Kidney epithelial cell (primary cell): ENCODE results near the gene KDM6A. TPM values are rescaled to one million over a fixed set of nuclear protein-coding genes. Genes with fewer than 3 reads are reported as not detected.
A peak's percentile ranks its signal among the peaks of the same experiment; 100 is the strongest.
"Not testable (repeated sequence)": the region's sequence is repeated elsewhere in the genome, so short reads cannot be mapped to it uniquely, and the experiment has no call there.

Experiments used
- DNase-seq: peaks from one replicate; pipeline ENCODE4 v3.0.0-alpha.2; 2010; ENCODE audit warnings: low read depth
- H3K27me3 ChIP-seq: 2 replicates; pipeline ENCODE4 v1.6.0; 2011; ENCODE audit warnings: low read length; ENCODE audit not compliant: control insufficient read depth, insufficient read depth
- H3K36me3 ChIP-seq: 2 replicates; pipeline ENCODE4 v1.5.1; 2011; ENCODE audit warnings: low read length; ENCODE audit not compliant: control insufficient read depth, insufficient read depth
- H3K4me3 ChIP-seq: 2 replicates; pipeline ENCODE4 v1.5.1; 2011; ENCODE audit warnings: low read depth, mild to moderate bottlenecking, control low read depth, low read length
- total RNA-seq: library from RNA; depleted of rRNA; stranded (reverse); fragments of >200 nt; gene quantifications from 2 replicates; pipeline ENCODE4 v1.2.3, GENCODE V29; 2015
- TF ChIP-seq, protein P1 (sequence below): IDR thresholded peaks from 2 replicates; pipeline ENCODE4 v1.5.1; 2011; ENCODE audit warnings: mild to moderate bottlenecking, moderate library complexity, low read length, control low read depth, inconsistent platforms; ENCODE audit not compliant: insufficient read depth, poor library complexity, severe bottlenecking

KDM6A gene
- total RNA-seq, 1 donor from 2014 or later = 13.7 TPM

DNA sequence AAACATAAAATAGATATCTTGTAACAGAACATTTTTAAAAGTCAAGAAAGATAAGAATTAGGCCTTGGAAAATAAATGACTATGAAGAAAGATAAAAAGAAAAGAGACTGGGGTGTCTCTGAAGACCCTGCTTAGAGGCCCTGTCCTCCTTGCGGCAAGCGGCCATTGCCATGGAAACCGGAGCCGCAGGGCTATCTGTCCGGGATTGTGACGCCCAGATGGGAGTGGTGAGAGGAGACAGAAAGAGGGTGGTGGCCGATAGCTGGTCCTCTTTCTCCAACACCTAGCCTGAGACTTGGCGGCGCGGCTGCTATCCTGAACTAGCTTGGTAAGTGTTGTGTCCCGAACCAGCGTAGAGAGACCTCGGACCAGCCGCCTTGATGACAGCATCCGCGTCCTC lies 29.2 kb upstream of the KDM6A start, which contains the start of gene DUSP21:
DUSP21 (plus strand) TSS at position 269 of the 400 bp plus-strand sequence; CDS start at position 381, 112 bp downstream.
- DNase-seq = no peak
- TF ChIP-seq, protein P1, sequence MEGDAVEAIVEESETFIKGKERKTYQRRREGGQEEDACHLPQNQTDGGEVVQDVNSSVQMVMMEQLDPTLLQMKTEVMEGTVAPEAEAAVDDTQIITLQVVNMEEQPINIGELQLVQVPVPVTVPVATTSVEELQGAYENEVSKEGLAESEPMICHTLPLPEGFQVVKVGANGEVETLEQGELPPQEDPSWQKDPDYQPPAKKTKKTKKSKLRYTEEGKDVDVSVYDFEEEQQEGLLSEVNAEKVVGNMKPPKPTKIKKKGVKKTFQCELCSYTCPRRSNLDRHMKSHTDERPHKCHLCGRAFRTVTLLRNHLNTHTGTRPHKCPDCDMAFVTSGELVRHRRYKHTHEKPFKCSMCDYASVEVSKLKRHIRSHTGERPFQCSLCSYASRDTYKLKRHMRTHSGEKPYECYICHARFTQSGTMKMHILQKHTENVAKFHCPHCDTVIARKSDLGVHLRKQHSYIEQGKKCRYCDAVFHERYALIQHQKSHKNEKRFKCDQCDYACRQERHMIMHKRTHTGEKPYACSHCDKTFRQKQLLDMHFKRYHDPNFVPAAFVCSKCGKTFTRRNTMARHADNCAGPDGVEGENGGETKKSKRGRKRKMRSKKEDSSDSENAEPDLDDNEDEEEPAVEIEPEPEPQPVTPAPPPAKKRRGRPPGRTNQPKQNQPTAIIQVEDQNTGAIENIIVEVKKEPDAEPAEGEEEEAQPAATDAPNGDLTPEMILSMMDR = no peak
- H3K4me3 ChIP-seq = no peak within 1 kb of the TSS

DNA sequence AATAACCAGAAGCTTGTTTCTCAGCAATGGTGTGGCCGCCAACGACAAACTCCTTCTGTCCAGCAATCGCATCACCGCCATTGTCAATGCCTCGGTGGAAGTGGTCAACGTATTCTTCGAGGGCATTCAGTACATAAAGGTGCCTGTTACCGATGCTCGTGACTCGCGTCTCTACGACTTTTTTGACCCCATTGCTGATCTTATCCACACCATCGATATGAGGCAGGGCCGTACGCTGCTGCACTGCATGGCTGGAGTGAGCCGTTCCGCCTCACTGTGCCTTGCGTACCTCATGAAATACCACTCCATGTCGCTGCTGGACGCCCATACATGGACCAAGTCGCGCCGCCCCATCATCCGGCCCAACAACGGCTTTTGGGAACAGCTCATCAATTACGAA lies 28.8 kb upstream of the KDM6A start:
- DNase-seq = no peak
- TF ChIP-seq, protein P1 = no peak

More for the DNA sequence above, 29.2 kb upstream of the KDM6A start, which contains the start of gene DUSP21:
- Histone ChIP-seq H3K36me3 (no peaks in the 10 kb centered on the region), H3K27me3 (no peaks in the 10 kb centered on the region)

DNA sequence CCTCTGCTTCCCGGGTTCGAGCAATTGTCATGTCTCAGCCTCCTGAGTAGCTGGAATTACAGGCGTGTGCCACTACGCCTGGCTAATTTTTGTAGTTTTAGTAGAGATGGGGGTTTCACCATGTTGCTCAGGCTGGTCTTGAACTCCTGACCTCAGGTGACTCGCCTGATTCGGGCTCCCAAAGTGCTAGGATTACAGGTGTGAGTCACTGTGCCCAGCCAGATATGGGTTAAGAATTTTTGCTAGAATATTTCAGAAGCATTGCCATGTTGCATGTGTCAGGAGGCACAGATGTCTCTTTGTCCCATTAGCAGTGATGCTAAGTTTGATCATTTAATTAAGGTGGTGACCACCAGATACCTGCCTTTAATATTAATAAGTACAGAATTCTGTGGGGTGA lies 22.1 kb upstream of the KDM6A start:
- not testable (repeated sequence) for DNase-seq, H3K36me3 ChIP-seq, H3K4me3 ChIP-seq, H3K27me3 ChIP-seq

More for the DNA sequence above, 28.8 kb upstream of the KDM6A start:
- H3K36me3 ChIP-seq = no peaks in the 10 kb centered on the region
- H3K4me3 ChIP-seq = no peak overlapping the region
- no peaks in the 10 kb centered on the region for H3K27me3 ChIP-seq

DNA sequence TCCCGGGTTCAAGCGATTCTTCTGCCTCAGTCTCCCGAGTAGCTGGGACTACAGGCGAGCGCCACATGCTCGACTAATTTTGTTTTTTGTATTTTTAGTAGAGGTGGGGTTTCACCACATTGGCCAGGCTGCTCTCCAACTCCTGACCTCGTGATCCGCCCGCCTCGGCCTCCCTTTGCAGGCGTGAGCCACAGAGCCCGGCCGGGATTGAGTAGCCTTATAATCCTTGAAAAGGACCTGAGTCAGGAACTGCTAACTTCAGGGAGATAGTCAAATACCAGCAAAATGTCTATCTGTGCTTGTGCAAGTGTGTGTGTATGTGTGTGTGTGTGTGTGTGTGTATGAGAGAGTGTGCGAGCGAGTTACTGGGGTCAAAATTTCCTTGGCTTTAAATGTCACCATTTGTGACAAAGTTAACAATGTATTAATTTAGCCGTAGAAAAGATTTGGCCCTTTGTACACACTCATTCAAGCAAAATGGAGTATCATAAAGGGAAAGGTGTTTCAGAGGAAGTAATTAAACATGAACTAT lies 1.8 kb upstream of the KDM6A start:
- DNase-seq = no peak
- H3K4me3 ChIP-seq = peak overlapping the region; percentile 75
- TF ChIP-seq, protein P1 = no peak
- no peaks in the 10 kb centered on the region for H3K27me3 ChIP-seq
- no peaks in the 10 kb centered on the region for H3K36me3 ChIP-seq

- Histone ChIP-seq H3K27me3 (no peaks in the 10 kb centered on the region), H3K36me3 (no peaks in the 10 kb centered on the region), H3K4me3 (peak overlapping the region; percentile 75)
- DNase-seq = no peak
- TF ChIP-seq, protein P1 = no peak
These were observed 812 bp upstream of the KDM6A start for GRCh38 chrX:44871931-44872820.

- H3K27me3 ChIP-seq = no peaks in the 10 kb centered on the region
- H3K36me3 ChIP-seq = no peaks in the 10 kb centered on the region
- peak overlapping the region; percentile 75 for H3K4me3 ChIP-seq
- TF ChIP-seq, protein P1 = no peak
- DNase-seq = no peak
These were observed 658 bp downstream of the KDM6A start for GRCh38 chrX:44873415-44874276.
